OCI-LY7 (cell line): ENCODE results near the gene EHD4.

Experiments used
- EZH2phosphoT487 ChIP-seq: fragments of 200-600 bp; sonication (generic); IDR thresholded peaks from 2 replicates; pipeline ENCODE4 v1.6.1; 2018; ENCODE audit warnings: low read depth, borderline replicate concordance, mild to moderate bottlenecking, mixed run types, antibody characterized with exemption, low read length, moderate library complexity, mixed read lengths
- TF ChIP-seq, protein P1 (sequence below): fragments of 200-600 bp; sonication (generic); conservative IDR thresholded peaks from 2 replicates; pipeline ENCODE4 v1.5.1; 2014; ENCODE audit warnings: mild to moderate bottlenecking, antibody characterized with exemption, low read length, moderate library complexity, mixed read lengths

- TF ChIP-seq, protein P1, sequence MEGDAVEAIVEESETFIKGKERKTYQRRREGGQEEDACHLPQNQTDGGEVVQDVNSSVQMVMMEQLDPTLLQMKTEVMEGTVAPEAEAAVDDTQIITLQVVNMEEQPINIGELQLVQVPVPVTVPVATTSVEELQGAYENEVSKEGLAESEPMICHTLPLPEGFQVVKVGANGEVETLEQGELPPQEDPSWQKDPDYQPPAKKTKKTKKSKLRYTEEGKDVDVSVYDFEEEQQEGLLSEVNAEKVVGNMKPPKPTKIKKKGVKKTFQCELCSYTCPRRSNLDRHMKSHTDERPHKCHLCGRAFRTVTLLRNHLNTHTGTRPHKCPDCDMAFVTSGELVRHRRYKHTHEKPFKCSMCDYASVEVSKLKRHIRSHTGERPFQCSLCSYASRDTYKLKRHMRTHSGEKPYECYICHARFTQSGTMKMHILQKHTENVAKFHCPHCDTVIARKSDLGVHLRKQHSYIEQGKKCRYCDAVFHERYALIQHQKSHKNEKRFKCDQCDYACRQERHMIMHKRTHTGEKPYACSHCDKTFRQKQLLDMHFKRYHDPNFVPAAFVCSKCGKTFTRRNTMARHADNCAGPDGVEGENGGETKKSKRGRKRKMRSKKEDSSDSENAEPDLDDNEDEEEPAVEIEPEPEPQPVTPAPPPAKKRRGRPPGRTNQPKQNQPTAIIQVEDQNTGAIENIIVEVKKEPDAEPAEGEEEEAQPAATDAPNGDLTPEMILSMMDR = no peak
- TF ChIP-seq EZH2phosphoT487 = no peak
Measured at GRCh38 chr15:41961595-41962202, 10.7 kb downstream of the EHD4 start.
